ENCODE results near the gene TBC1D7.
A peak's percentile ranks its signal among the peaks of the same experiment; 100 is the strongest.

TBC1D7 gene

GRCh38 chr6:13261464-13261994 is 66.8 kb downstream of the TBC1D7 start:
- Histone ChIP-seq H3K27ac (peak overlapping the region; percentile 88), H3K9me3 (no peaks in the 10 kb centered on the region), H3K4me3 (ENCODE audit: low read depth in 1 of 2, low read length in 1 of 2) (peak overlapping the region; percentile 9 to 39), H3K36me3 (no peaks in the 10 kb centered on the region), H3K4me1 (ENCODE audit: control insufficient read depth in 1 of 2, insufficient read depth in 1 of 2, low read depth in 1 of 2, low read length in 1 of 2) (peaks cover 44 to 58% of the 10 kb centered on the region in 2 experiments), H3K27me3 (no peaks in the 10 kb centered on the region)
- TF ChIP-seq CTCF (IDR thresholded peaks at IDR 0.05), result no peak

GRCh38 chr6:13260831-13261230 is 67.5 kb downstream of the TBC1D7 start:
- TF ChIP-seq CTCF (IDR thresholded peaks at IDR 0.05), result no peak
- peaks cover 51 to 60% of the 10 kb centered on the region in 2 experiments for H3K4me1 ChIP-seq (ENCODE audit: control insufficient read depth in 1 of 2, insufficient read depth in 1 of 2, low read depth in 1 of 2, low read length in 1 of 2)
- no peaks in the 10 kb centered on the region for H3K27me3 ChIP-seq
- peak overlapping the region in 1 of 2 experiments; percentile 39 for H3K4me3 ChIP-seq (ENCODE audit: low read depth in 1 of 2, low read length in 1 of 2)
- no peaks in the 10 kb centered on the region for H3K36me3 ChIP-seq
- no peaks in the 10 kb centered on the region for H3K9me3 ChIP-seq
- peak overlapping the region; percentile 88 for H3K27ac ChIP-seq

- no peak for TF ChIP-seq CTCF (IDR thresholded peaks at IDR 0.05)
- Histone ChIP-seq H3K36me3 (no peaks in the 10 kb centered on the region), H3K9me3 (no peaks in the 10 kb centered on the region), H3K27me3 (no peaks in the 10 kb centered on the region), H3K4me1 (ENCODE audit: control insufficient read depth in 1 of 2, insufficient read depth in 1 of 2, low read depth in 1 of 2, low read length in 1 of 2) (peaks cover 58 to 67% of the 10 kb centered on the region in 2 experiments), H3K27ac (peak overlapping the region; percentile 88), H3K4me3 (ENCODE audit: low read depth in 1 of 2, low read length in 1 of 2) (no peak overlapping the region)
Observed at GRCh38 chr6:13260101-13260598, 68.2 kb downstream of the TBC1D7 start.

GRCh38 chr6:13259393-13259792 is 68.9 kb downstream of the TBC1D7 start:
- Histone ChIP-seq H3K27me3 (no peaks in the 10 kb centered on the region), H3K4me1 (ENCODE audit: control insufficient read depth in 1 of 2, insufficient read depth in 1 of 2, low read depth in 1 of 2, low read length in 1 of 2) (peaks cover 65 to 75% of the 10 kb centered on the region in 2 experiments), H3K27ac (peak overlapping the region; percentile 88), H3K4me3 (ENCODE audit: low read depth in 1 of 2, low read length in 1 of 2) (no peak overlapping the region), H3K36me3 (no peaks in the 10 kb centered on the region), H3K9me3 (no peaks in the 10 kb centered on the region)
- TF ChIP-seq CTCF (IDR thresholded peaks at IDR 0.05), result no peak

- no peak for TF ChIP-seq CTCF (IDR thresholded peaks at IDR 0.05)
- no peaks in the 10 kb centered on the region for H3K9me3 ChIP-seq
- peak overlapping the region; percentile 87 for H3K27ac ChIP-seq
- peak overlapping the region in 1 of 2 experiments; percentile 5 for H3K4me3 ChIP-seq (ENCODE audit: low read depth in 1 of 2, low read length in 1 of 2)
- H3K36me3 ChIP-seq, result no peaks in the 10 kb centered on the region
- H3K27me3 ChIP-seq, result no peaks in the 10 kb centered on the region
- H3K4me1 ChIP-seq (ENCODE audit: control insufficient read depth in 1 of 2, insufficient read depth in 1 of 2, low read depth in 1 of 2, low read length in 1 of 2), result peaks cover 65 to 74% of the 10 kb centered on the region in 2 experiments
Observed at GRCh38 chr6:13256266-13257001, 71.9 kb downstream of the TBC1D7 start.
